Stomach (tissue), 9 donors: ENCODE results near the gene ZDHHC11. TPM values are rescaled to one million over a fixed set of nuclear protein-coding genes. Genes with fewer than 3 reads are reported as not detected.

Source experiments
- DNase-seq, 2 donors: peaks; one replicate each; pipeline versions ENCODE4 v3.0.0 to v3.0.0-alpha.2; 2013 to 2019
- H3K27ac ChIP-seq, 5 donors: fragments of 200-600 bp in 4 of 5; sonication (generic) in 4 of 5; one replicate each; pipeline ENCODE4 v1.5.1; 2013 to 2019; ENCODE audit warnings: mild to moderate bottlenecking in 1 of 5, moderate library complexity in 1 of 5
- H3K27me3 ChIP-seq, 3 donors: fragments of 200-600 bp; sonication (generic); one replicate each; pipeline ENCODE4 v1.5.1; 2017 to 2019; ENCODE audit warnings: mixed run types in 1 of 3
- H3K36me3 ChIP-seq, 4 donors: fragments of 200-600 bp; sonication (generic); 1 replicate in 3 of 4; 2 replicates in 1 of 4; pipeline ENCODE4 v1.5.1; 2016 to 2019
- H3K4me1 ChIP-seq, 4 donors: fragments of 200-600 bp; sonication (generic); one replicate each; pipeline ENCODE4 v1.5.1; 2016 to 2019
- H3K4me3 ChIP-seq, 4 donors: fragments of 200-600 bp; sonication (generic) in 3 of 4; one replicate each; pipeline ENCODE4 v1.5.1; 2016 to 2019; ENCODE audit warnings: mild to moderate bottlenecking in 1 of 4
- H3K9me3 ChIP-seq, 4 donors: fragments of 200-600 bp; sonication (generic); one replicate each; pipeline ENCODE4 v1.5.1; 2016 to 2019
- POLR2A ChIP-seq, 4 donors: fragments of 450-650 bp; IDR thresholded peaks; one replicate each; pipeline ENCODE4 v1.6.1; 2016; ENCODE audit warnings: antibody characterized with exemption in 4 of 4, control low read depth in 2 of 4, mild to moderate bottlenecking in 1 of 4, moderate library complexity in 1 of 4
- WGBS, 5 donors: extraction: QIAGEN DNeasy Blood & Tissue Kit in 3 of 5; methylation state at CpG; one replicate each; pipeline versions ENCODE4 v1.1.5 to v1.1.7; 2013 to 2018; 5-methylcytosine and 5-hydroxymethylcytosine counted together
- intact Hi-C: fragments of 100-400 bp; cut with DNase I; formaldehyde crosslinking; loops from one replicate; pipeline ENCODE4 v1.15.1; 2023; ENCODE audit warnings: low total_unique reads
- polyA plus RNA-seq, 3 donors: library from polyadenylated mRNA; stranded (reverse); fragments of 200-250 nt; gene quantifications; one replicate each; pipeline ENCODE4 v1.2.3, GENCODE V29; 2013
- total RNA-seq, 5 donors: library from RNA; depleted of rRNA; stranded (reverse); fragments of >200 nt; gene quantifications; one replicate each; pipeline versions ENCODE4 v1.1.0 to v1.2.3, GENCODE V29; 2014 to 2016
- donor health status: healthy with polysubstance abuse.
- donor health status: Bipolar disorder and iron deficiency.
- donor health status: healthy.

The ZDHHC11 gene
- total and polyA plus RNA-seq, 8 donors, result 1.6 to 35.2 (median 8.3) TPM

- no peak for DNase-seq
- intact Hi-C loops, result no loop called here
- peaks cover 0 to 38% (median 0%) of the 10 kb centered on the region in 4 donors for H3K36me3 ChIP-seq
- H3K4me3 ChIP-seq, result no peak overlapping the region
- H3K27ac ChIP-seq, result no peak overlapping the region
- H3K4me1 ChIP-seq, result no peaks in the 10 kb centered on the region
- H3K9me3 ChIP-seq, result no peaks in the 10 kb centered on the region
- no peak for TF ChIP-seq POLR2A (IDR thresholded peaks at IDR 0.05)
- 72 to 89% (median 77%) methylated on average over 9 to 11 of the region's 11 CpGs for WGBS, 5 donors
- H3K27me3 ChIP-seq, result no peaks in the 10 kb centered on the region
Observed at GRCh38 chr5:746258-746761, 104.5 kb downstream of the ZDHHC11 start.

Other genes with a start within 250 kb of the ZDHHC11 start
- 10 to 100 TPM in 1 of 5 donors, 1 to 10 TPM in 3, under 1 TPM in 1; 0.14 to 11.1 (median 2.2) TPM for gene CEP72, start 238.6 kb downstream of the ZDHHC11 start, total RNA-seq
- 1 to 10 TPM in 2 of 3 donors, under 1 TPM in 1; 0.46 to 3.6 (median 2.1) TPM for gene CEP72, start 238.6 kb downstream of the ZDHHC11 start, polyA plus RNA-seq
- gene TPPP, start 157.6 kb downstream of the ZDHHC11 start, total RNA-seq, result 10 to 100 TPM in 1 of 5 donors, 1 to 10 TPM in 4; 2.4 to 11.0 (median 5.2) TPM
- gene TPPP, start 157.6 kb downstream of the ZDHHC11 start, polyA plus RNA-seq, result 1 to 10 TPM; 1.2 to 1.7 (median 1.3) TPM
- gene ZDHHC11B, start 66.3 kb downstream of the ZDHHC11 start, total RNA-seq, result 10 to 100 TPM in 3 of 5 donors, 1 to 10 TPM in 2; 1.8 to 42.4 (median 11.7) TPM
- 10 to 100 TPM in 1 of 3 donors, 1 to 10 TPM in 1, under 1 TPM in 1; 0.93 to 11.5 (median 1.2) TPM for gene ZDHHC11B, start 66.3 kb downstream of the ZDHHC11 start, polyA plus RNA-seq
- 100 to 1,000 TPM in 2 of 5 donors, 10 to 100 TPM in 3; 34.1 to 152 (median 48.7) TPM for gene BRD9, start 41.8 kb upstream of the ZDHHC11 start, total RNA-seq
- 10 to 100 TPM; 16.2 to 32.1 (median 25.8) TPM for gene BRD9, start 41.8 kb upstream of the ZDHHC11 start, polyA plus RNA-seq
- gene TRIP13, start 41.9 kb upstream of the ZDHHC11 start, total RNA-seq, result 10 to 100 TPM in 1 of 5 donors, 1 to 10 TPM in 2, under 1 TPM in 1, not detected in 1; 0.58 to 10.4 (median 4.1) TPM
- gene TRIP13, start 41.9 kb upstream of the ZDHHC11 start, polyA plus RNA-seq, result 1 to 10 TPM; 1.1 to 4.8 (median 3.5) TPM
- 10 to 100 TPM in 1 of 5 donors, 1 to 10 TPM in 2, not detected in 2; 1.8 to 13.6 (median 4.4) TPM for gene NKD2, start 157.8 kb upstream of the ZDHHC11 start, total RNA-seq
- 10 to 100 TPM in 2 of 3 donors, 1 to 10 TPM in 1; 5.3 to 12.8 (median 10.5) TPM for gene NKD2, start 157.8 kb upstream of the ZDHHC11 start, polyA plus RNA-seq